Left cardiac atrium (tissue), 4 donors: Measurements from ENCODE around the gene TULP1. TPM values are rescaled to one million over a fixed set of nuclear protein-coding genes. Genes with fewer than 3 reads are reported as not detected.

Source experiments
- ATAC-seq, 2 donors: fragments of 200-7000 bp; cut with Tn5 transposase; one replicate each; pipeline ENCODE4 v1.9.1; 2020; ENCODE audit warnings: mild to moderate bottlenecking in 2 of 2, moderate library complexity in 2 of 2
- DNase-seq: peaks from one replicate; pipeline ENCODE4 v3.0.0-alpha.2; 2020
- intact Hi-C, 2 donors: fragments of 100-400 bp; cut with DNase I; formaldehyde crosslinking; loops; one replicate each; pipeline versions ENCODE4 v1.14.1 to v1.15.1; 2022 to 2023
- microRNA-seq, 2 donors: library from miRNA; unstranded; fragments of <30 nt; microRNA quantifications; one replicate each; pipeline ENCODE4 v1.2.0, GENCODE V29; 2020
- total RNA-seq, 2 donors: library from RNA; stranded (reverse); fragmentation: NEBNext Ultra II Directional; extraction: Animal tissue kit (Norgen Biotek cat#: 25700); gene quantifications; one replicate each; pipeline ENCODE4 v1.2.1, GENCODE V29; 2021
- donor health status: DM: no; HTN: yes; CAD: no.
- donor health status: DM: no; HTN: yes; CAD: no; lungs with severe emphysema.
- donor health status: DM: yes; HTN: yes; CAD: no.
- donor health status: Dilated cardiomyopathy.

The TULP1 gene
- total RNA-seq, 2 donors from 2014 or later: 0.32 TPM; not detected in 1

DNA sequence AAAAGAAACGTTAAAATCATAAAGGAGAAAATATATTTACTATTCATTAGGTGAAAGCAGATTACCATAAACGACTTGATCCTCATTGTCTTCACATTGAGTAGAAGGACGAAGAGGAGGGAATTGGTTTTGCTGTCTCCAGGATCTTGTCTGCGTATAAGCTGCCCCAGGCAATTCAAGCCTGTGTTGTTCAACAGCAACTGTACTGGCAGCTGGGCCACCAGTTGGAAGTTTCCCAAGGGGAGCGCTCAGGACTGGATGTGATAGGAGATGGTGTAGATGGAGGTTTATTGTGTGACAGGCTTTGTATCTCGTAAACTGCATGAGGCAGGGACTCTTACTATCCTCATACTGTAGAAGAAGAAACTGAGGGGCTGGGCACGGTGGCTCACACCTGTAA, 64.5 kb downstream of the TULP1 start:
- intact Hi-C loops: loop anchor here in 1 of 2 donors (5.0 kb wide), 1 partner anchor 106 kb away; the partner anchor contains the start of gene PPARD
- DNase-seq (no peak), ATAC-seq (no peak)

Small RNA genes lying within 50 kb of the gene (microRNA-seq; reads per million reads assigned to microRNA genes)
- gene MIR7111: 0 reads per million in 2 donors

Other genes starting within 250 kb of the TULP1 start
- 1 to 10 TPM; 2.5 to 4.7 TPM for gene DEF6, start 215.1 kb downstream of the TULP1 start, total RNA-seq
- 10 to 100 TPM; 14.1 to 21.3 TPM for gene PPARD, start 170.3 kb downstream of the TULP1 start, total RNA-seq
- 1 to 10 TPM; 1.8 to 3.7 TPM for gene FANCE, start 60.6 kb downstream of the TULP1 start, total RNA-seq
- 100 to 1,000 TPM; 691 to 715 TPM for gene RPL10A, start 44.5 kb downstream of the TULP1 start, total RNA-seq
- gene TEAD3, start 15.8 kb downstream of the TULP1 start, total RNA-seq: 10 to 100 TPM; 22.4 to 39.6 TPM
- gene FKBP5, start 176.0 kb upstream of the TULP1 start, total RNA-seq: 100 to 1,000 TPM; 101 to 117 TPM
- gene ARMC12, start 224.1 kb upstream of the TULP1 start, total RNA-seq: under 1 TPM; 0.21 to 0.29 TPM